ENCODE data around the gene ZBTB49. TPM values are rescaled to one million over a fixed set of nuclear protein-coding genes. Genes with fewer than 3 reads are reported as not detected.

Gene ZBTB49
- total and polyA plus RNA-seq, 2 of the 13 experiments (the other 11 are each of a cell fraction or from before 2014, with no cell fraction given) = 3.3 to 4.3 TPM

DNA sequence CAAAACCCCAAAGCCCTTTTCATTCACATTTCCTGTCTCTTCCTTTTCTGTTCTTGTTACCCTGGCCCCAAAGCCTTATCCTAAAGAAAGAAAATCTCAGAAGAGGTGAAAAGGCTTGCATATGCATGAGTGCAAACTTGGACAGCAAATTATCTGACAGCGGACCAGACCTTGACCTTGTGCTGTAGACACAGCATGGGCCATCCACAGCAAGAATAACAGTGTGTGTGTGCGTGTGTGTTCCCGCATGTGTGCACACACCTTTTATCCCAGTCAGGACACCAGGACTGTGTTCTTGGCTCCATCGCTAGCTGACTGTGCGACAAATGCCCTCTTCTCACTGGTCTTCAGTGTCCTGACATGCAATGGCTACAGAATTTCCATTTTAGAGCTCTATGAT is 35.3 kb downstream of the ZBTB49 start:
- H3K79me2 ChIP-seq (ENCODE audit: insufficient read depth, low read length) = no peaks in the 10 kb centered on the region
- no peak overlapping the region for H3K4me3 ChIP-seq (replicated peaks in 1 of 3; ENCODE audit: insufficient read depth in 1 of 3, low read depth in 2 of 3, low read length in 3 of 3)
- H3K27ac ChIP-seq (ENCODE audit: extremely low read length, insufficient read depth, low read length) = no peak overlapping the region
- peaks cover 47% of the 10 kb centered on the region for H3K4me1 ChIP-seq (ENCODE audit: insufficient read depth, low read length)
- in situ Hi-C loops (cut with HindIII; ENCODE audit: extremely low pct_ligation_motif_present, low pct_unique_long_range_greater_than_20kb) (loop anchor here (5.0 kb wide), 1 partner anchor 33 kb away; the partner anchor contains the start of genes LYAR and ZBTB49), intact Hi-C loops (cut with micrococcal nuclease; ENCODE audit: unreplicated experiment) (no loop called here)
- no peak overlapping the region; the same call in 1 of the 2 replicates for H3K4me2 ChIP-seq (ENCODE audit: low read depth, low read length)
- no peak for FAIRE-seq
- H2AFZ ChIP-seq (ENCODE audit: low read length) = no peak overlapping the region
- DNase-seq (ENCODE audit: low spot score) = peak; percentile 19
- no peaks in the 10 kb centered on the region for H4K20me1 ChIP-seq (ENCODE audit: insufficient read depth, low read length)
- H3K36me3 ChIP-seq (replicated peaks in 1 of 2; ENCODE audit: control insufficient read depth in 1 of 2, insufficient read depth in 2 of 2, low read length in 2 of 2) = peaks cover 6 to 15% of the 10 kb centered on the region in 2 experiments; a peak in 4 of 5 replicates
- H3K9ac ChIP-seq (ENCODE audit: insufficient read depth, low read depth, low read length) = no peak overlapping the region
- POLR2A ChIA-PET = no interaction called here
- no peaks in the 10 kb centered on the region for H3K27me3 ChIP-seq (ENCODE audit: control insufficient read depth in 1 of 2, insufficient read depth in 2 of 2, low read length in 2 of 2)
- WGBS (ENCODE audit: low lambda C conversion rate) = 39% methylated on average over 5 of the region's 5 CpGs
- CTCF ChIA-PET (ENCODE audit: low intra/inter-chr PET ratio, low total read pairs) = no interaction called here
- BruUV-seq (replicated peaks) = no TSS peak
- ATAC-seq = no peak
- H3K9me3 ChIP-seq (ENCODE audit: low read length) = no peaks in the 10 kb centered on the region
- no peak for TF ChIP-seq STAT5B (CRISPR knock-in tag; IDR thresholded peaks at IDR 0.05)
- TF ChIP-seq, protein P1, sequence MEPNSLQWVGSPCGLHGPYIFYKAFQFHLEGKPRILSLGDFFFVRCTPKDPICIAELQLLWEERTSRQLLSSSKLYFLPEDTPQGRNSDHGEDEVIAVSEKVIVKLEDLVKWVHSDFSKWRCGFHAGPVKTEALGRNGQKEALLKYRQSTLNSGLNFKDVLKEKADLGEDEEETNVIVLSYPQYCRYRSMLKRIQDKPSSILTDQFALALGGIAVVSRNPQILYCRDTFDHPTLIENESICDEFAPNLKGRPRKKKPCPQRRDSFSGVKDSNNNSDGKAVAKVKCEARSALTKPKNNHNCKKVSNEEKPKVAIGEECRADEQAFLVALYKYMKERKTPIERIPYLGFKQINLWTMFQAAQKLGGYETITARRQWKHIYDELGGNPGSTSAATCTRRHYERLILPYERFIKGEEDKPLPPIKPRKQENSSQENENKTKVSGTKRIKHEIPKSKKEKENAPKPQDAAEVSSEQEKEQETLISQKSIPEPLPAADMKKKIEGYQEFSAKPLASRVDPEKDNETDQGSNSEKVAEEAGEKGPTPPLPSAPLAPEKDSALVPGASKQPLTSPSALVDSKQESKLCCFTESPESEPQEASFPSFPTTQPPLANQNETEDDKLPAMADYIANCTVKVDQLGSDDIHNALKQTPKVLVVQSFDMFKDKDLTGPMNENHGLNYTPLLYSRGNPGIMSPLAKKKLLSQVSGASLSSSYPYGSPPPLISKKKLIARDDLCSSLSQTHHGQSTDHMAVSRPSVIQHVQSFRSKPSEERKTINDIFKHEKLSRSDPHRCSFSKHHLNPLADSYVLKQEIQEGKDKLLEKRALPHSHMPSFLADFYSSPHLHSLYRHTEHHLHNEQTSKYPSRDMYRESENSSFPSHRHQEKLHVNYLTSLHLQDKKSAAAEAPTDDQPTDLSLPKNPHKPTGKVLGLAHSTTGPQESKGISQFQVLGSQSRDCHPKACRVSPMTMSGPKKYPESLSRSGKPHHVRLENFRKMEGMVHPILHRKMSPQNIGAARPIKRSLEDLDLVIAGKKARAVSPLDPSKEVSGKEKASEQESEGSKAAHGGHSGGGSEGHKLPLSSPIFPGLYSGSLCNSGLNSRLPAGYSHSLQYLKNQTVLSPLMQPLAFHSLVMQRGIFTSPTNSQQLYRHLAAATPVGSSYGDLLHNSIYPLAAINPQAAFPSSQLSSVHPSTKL (CRISPR knock-in tag; IDR thresholded peaks at IDR 0.05) = 0 out of 2 replicates have a peak, but pooled peaks have one; percentile 8
- no peak for TF ChIP-seq ZFP62 (CRISPR knock-in tag; IDR thresholded peaks at IDR 0.05)
- 0 out of 2 replicates have a peak, but pooled peaks have one; percentile 23 for TF ChIP-seq SALL1 (CRISPR knock-in tag; IDR thresholded peaks at IDR 0.05)
- TF ChIP-seq ATF1 (CRISPR knock-in tag; IDR thresholded peaks at IDR 0.05) = no peak
- no peak for TF ChIP-seq CBX5 (CRISPR knock-in tag; IDR thresholded peaks at IDR 0.05; ENCODE audit: borderline replicate concordance)
- TF ChIP-seq, protein P2, sequence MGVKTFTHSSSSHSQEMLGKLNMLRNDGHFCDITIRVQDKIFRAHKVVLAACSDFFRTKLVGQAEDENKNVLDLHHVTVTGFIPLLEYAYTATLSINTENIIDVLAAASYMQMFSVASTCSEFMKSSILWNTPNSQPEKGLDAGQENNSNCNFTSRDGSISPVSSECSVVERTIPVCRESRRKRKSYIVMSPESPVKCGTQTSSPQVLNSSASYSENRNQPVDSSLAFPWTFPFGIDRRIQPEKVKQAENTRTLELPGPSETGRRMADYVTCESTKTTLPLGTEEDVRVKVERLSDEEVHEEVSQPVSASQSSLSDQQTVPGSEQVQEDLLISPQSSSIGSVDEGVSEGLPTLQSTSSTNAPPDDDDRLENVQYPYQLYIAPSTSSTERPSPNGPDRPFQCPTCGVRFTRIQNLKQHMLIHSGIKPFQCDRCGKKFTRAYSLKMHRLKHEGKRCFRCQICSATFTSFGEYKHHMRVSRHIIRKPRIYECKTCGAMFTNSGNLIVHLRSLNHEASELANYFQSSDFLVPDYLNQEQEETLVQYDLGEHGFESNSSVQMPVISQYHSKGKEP (CRISPR knock-in tag; IDR thresholded peaks at IDR 0.05) = no peak
- TF ChIP-seq NR2F1 (CRISPR knock-in tag; IDR thresholded peaks at IDR 0.05) = peak in 1 of 2 experiments; percentile 21; a peak in 1 of 4 replicates
- TF ChIP-seq ZNF224 (CRISPR knock-in tag; IDR thresholded peaks at IDR 0.05) = no peak
- TF ChIP-seq TBX3 (IDR thresholded peaks at IDR 0.05; ENCODE audit: borderline replicate concordance) = no peak
- TF ChIP-seq ZNF772 (CRISPR knock-in tag; IDR thresholded peaks at IDR 0.05) = no peak
- no peak for TF ChIP-seq ZC3H13 (CRISPR knock-in tag; IDR thresholded peaks at IDR 0.05)
- peak; percentile 38; the same call in 1 of the 2 replicates for TF ChIP-seq BCL6 (CRISPR knock-in tag; IDR thresholded peaks at IDR 0.05)
- no peak for TF ChIP-seq ONECUT2 (CRISPR knock-in tag; IDR thresholded peaks at IDR 0.05)
- TF ChIP-seq ZKSCAN1 (IDR thresholded peaks at IDR 0.05; ENCODE audit: low read length) = peak; percentile 41; the same call in 1 of the 2 replicates
- TF ChIP-seq TBL1XR1 (IDR thresholded peaks at IDR 0.05; ENCODE audit: borderline replicate concordance, low read length, partially characterized antibody) = peak; percentile 27
- TF ChIP-seq TEAD3 (CRISPR knock-in tag; optimal IDR thresholded peaks at IDR 0.05; ENCODE audit: borderline replicate concordance) = peak; percentile 26
